HG03565 (cell line): ENCODE data around the gene UNCX.
"Not testable (repeated sequence)": the region's sequence is repeated elsewhere in the genome, so short reads cannot be mapped to it uniquely, and the experiment has no call there.

Experiments used
- ATAC-seq: cut with Tn5 transposase; IDR thresholded peaks from one replicate; pipeline ENCODE4 v1.9.1; 2021; ENCODE audit warnings: mild to moderate bottlenecking, moderate library complexity; ENCODE audit not compliant: unreplicated experiment

UNCX gene

GRCh38 chr7:1232623-1233332 is at the start of gene UNCX:
UNCX (plus strand) TSS chr7:1232872; CDS start chr7:1233018, 146 bp downstream.
- ATAC-seq, result no peak

- ATAC-seq, result no peak
Observed at GRCh38 chr7:1187127-1187526, 45.5 kb upstream of the UNCX start.

GRCh38 chr7:1188720-1189294 is 43.9 kb upstream of the UNCX start:
- no peak for ATAC-seq

- ATAC-seq, result no peak
Observed at GRCh38 chr7:1189986-1190772, 42.5 kb upstream of the UNCX start.

GRCh38 chr7:1192171-1192676 is 40.4 kb upstream of the UNCX start:
- ATAC-seq, result no peak

- ATAC-seq, result no peak
Observed at GRCh38 chr7:1193593-1194424, 38.9 kb upstream of the UNCX start.

- ATAC-seq, result not testable (repeated sequence)
Observed at GRCh38 chr7:1196441-1196840, 36.2 kb upstream of the UNCX start.

- ATAC-seq, result no peak
Observed at GRCh38 chr7:1196950-1197349, 35.7 kb upstream of the UNCX start.

GRCh38 chr7:1197997-1198625 is 34.6 kb upstream of the UNCX start:
- no peak for ATAC-seq

GRCh38 chr7:1200045-1200444 is 32.6 kb upstream of the UNCX start:
- no peak for ATAC-seq

- ATAC-seq, result no peak
Observed at GRCh38 chr7:1201916-1202315, 30.8 kb upstream of the UNCX start.

GRCh38 chr7:1202914-1203313 is 29.8 kb upstream of the UNCX start:
- not testable (repeated sequence) for ATAC-seq

- no peak for ATAC-seq
Observed at GRCh38 chr7:1204460-1205140, 28.1 kb upstream of the UNCX start.

- not testable (repeated sequence) for ATAC-seq
Observed at GRCh38 chr7:1205742-1206141, 26.9 kb upstream of the UNCX start.

GRCh38 chr7:1209097-1209496 is 23.6 kb upstream of the UNCX start:
- no peak for ATAC-seq

- ATAC-seq, result no peak
Observed at GRCh38 chr7:1210321-1210978, 22.2 kb upstream of the UNCX start.

GRCh38 chr7:1210979-1211608 is 21.6 kb upstream of the UNCX start:
- ATAC-seq, result no peak

GRCh38 chr7:1211611-1212010 is 21.1 kb upstream of the UNCX start:
- no peak for ATAC-seq

GRCh38 chr7:1212025-1212424 is 20.6 kb upstream of the UNCX start:
- ATAC-seq, result not testable (repeated sequence)
